ENCODE measurements around the gene PKM. TPM values are rescaled to one million over a fixed set of nuclear protein-coding genes. Genes with fewer than 3 reads are reported as not detected.

Gene PKM
- total RNA-seq (100 to 1,000 TPM; 202 to 203 TPM), total RNA-seq (214 to 3,145 (median 472) reads per million in 172 experiments)
- polyA plus RNA-seq (2013, experiment 1 of 2) = 395 TPM
- 405 TPM for polyA plus RNA-seq (2013, experiment 2 of 2)

- TF ChIP-seq, protein P1, sequence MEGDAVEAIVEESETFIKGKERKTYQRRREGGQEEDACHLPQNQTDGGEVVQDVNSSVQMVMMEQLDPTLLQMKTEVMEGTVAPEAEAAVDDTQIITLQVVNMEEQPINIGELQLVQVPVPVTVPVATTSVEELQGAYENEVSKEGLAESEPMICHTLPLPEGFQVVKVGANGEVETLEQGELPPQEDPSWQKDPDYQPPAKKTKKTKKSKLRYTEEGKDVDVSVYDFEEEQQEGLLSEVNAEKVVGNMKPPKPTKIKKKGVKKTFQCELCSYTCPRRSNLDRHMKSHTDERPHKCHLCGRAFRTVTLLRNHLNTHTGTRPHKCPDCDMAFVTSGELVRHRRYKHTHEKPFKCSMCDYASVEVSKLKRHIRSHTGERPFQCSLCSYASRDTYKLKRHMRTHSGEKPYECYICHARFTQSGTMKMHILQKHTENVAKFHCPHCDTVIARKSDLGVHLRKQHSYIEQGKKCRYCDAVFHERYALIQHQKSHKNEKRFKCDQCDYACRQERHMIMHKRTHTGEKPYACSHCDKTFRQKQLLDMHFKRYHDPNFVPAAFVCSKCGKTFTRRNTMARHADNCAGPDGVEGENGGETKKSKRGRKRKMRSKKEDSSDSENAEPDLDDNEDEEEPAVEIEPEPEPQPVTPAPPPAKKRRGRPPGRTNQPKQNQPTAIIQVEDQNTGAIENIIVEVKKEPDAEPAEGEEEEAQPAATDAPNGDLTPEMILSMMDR (IDR thresholded peaks at IDR 0.05) = no peak
- ATAC-seq (ENCODE audit: poor library complexity) (peak; percentile 32), DNase-seq (peak; percentile 80 to 98 (median 89))
- Histone ChIP-seq H3K4me1 (ENCODE audit: insufficient read depth, low read length) (peaks cover 52% of the 10 kb centered on the region), H3K4me3 (ENCODE audit: low read length) (peak within 1 kb of the TSS; percentile 96), H3K9me3 (ENCODE audit: control insufficient read depth in 1 of 2, insufficient read depth in 1 of 2, low read length in 2 of 2) (no peaks in the 10 kb centered on the region), H3K27me3 (ENCODE audit: control insufficient read depth in 1 of 2, insufficient read depth in 2 of 2, low read length in 2 of 2) (no peaks in the 10 kb centered on the region), H3K27ac (ENCODE audit: low read depth in 1 of 2, low read length in 2 of 2) (peak within 1 kb of the TSS; percentile 78 to 92), H3K36me3 (ENCODE audit: insufficient read depth, low read length) (no peaks in the 10 kb centered on the region)
- Mint-ChIP-seq H3K4me3 (peak within 1 kb of the TSS; percentile 98), H3K4me1 (ENCODE audit: low read depth) (peaks cover 57% of the 10 kb centered on the region), H3K27ac (peak within 1 kb of the TSS; percentile 93), H3K36me3 (ENCODE audit: low read depth) (peaks cover 23% of the 10 kb centered on the region), H3K9me3 (no peaks in the 10 kb centered on the region), H3K27me3 (no peaks in the 10 kb centered on the region)
- intact Hi-C loops (cut with DNase I, micrococcal nuclease) = loop anchor here in 1 of 2 experiments (1.0 to 5.0 kb wide), 4 partner anchors 41 to 456 kb away; partner anchors contain the start of genes ARIH1, BBS4, HIGD2B and MYO9A
- ChIA-PET CTCF (interaction anchor here (0.7 to 2.9 kb wide), 4 partner anchors 8 to 242 kb away, joined by 3 to 13 read pairs (median 4); no protein-coding TSS in a partner anchor), POLR2A (interaction anchor here (0.6 to 2.8 kb wide), 18 partner anchors 9 to 546 kb away, joined by 3 to 19 read pairs (median 4); partner anchors contain the start of genes BBS4, HEXA and HIGD2B)
Observed at GRCh38 chr15:72231066-72231832, at the start of gene PKM. Gene PKM (minus strand): TSS chr15:72231190. CDS start chr15:72219097, 12,093 bp downstream.

DNA sequence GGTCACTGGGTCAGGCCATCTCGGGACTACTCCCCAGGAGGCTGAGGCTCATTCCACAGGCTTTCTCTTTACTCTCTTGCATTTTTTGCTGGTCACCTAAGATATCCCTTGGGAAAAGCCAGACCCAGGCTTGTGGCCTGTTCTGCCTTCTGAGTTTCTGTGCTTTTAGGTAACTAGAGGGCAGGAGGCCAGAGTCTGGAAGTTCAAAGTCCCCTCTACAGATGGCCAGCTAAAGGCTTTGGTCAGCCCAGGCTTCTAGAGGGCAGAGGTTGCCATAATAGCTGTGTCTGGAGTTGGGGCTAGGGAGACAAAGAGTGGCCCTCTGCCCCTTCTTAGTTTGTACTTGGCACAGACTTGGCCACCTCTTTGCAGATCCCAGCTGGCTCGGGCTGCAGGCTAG is 49.8 kb upstream of the PKM start:
- Histone ChIP-seq H3K36me3 (ENCODE audit: insufficient read depth, low read length) (no peaks in the 10 kb centered on the region), H3K9me3 (ENCODE audit: control insufficient read depth in 1 of 2, insufficient read depth in 1 of 2, low read length in 2 of 2) (no peaks in the 10 kb centered on the region), H3K27ac (ENCODE audit: low read depth in 1 of 2, low read length in 2 of 2) (no peak overlapping the region), H3K27me3 (ENCODE audit: control insufficient read depth in 1 of 2, insufficient read depth in 2 of 2, low read length in 2 of 2) (no peaks in the 10 kb centered on the region), H3K4me1 (ENCODE audit: insufficient read depth, low read length) (no peaks in the 10 kb centered on the region), H3K4me3 (ENCODE audit: low read length) (no peak overlapping the region)
- Mint-ChIP-seq H3K36me3 (ENCODE audit: low read depth) (no peaks in the 10 kb centered on the region), H3K4me1 (ENCODE audit: low read depth) (peaks cover 5% of the 10 kb centered on the region), H3K27me3 (no peaks in the 10 kb centered on the region), H3K4me3 (no peak overlapping the region), H3K9me3 (no peaks in the 10 kb centered on the region), H3K27ac (no peak overlapping the region)
- POLR2A ChIA-PET = no interaction called here
- ATAC-seq (ENCODE audit: poor library complexity) (no peak), DNase-seq (no peak)
- intact Hi-C loops (cut with DNase I, micrococcal nuclease) = no loop called here
- TF ChIP-seq, protein P1 (IDR thresholded peaks at IDR 0.05) = no peak
- CTCF ChIA-PET = no interaction called here

DNA sequence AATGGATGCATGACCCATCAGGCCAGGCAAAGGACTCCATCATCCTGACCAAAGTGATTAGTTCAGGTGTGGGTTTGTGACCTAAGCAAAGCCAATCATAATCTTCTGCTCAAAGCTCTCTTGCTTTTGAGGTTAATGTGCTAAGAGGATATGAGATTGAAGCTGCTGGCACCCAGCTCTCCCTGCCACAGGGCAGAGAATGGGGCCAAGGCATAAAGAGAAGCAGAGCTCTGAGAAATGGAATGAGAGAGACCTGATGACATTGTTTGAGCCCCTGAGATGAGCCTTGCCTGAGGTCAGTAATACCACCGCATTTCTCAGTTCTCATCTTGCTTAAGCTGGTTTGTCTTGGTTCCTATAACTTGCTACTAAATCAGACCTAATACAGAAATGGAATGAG is 47.7 kb upstream of the PKM start:
- Mint-ChIP-seq H3K9me3 (no peaks in the 10 kb centered on the region), H3K36me3 (ENCODE audit: low read depth) (no peaks in the 10 kb centered on the region), H3K4me1 (ENCODE audit: low read depth) (peaks cover 11% of the 10 kb centered on the region), H3K4me3 (no peak overlapping the region), H3K27ac (no peak overlapping the region), H3K27me3 (no peaks in the 10 kb centered on the region)
- no peaks in the 10 kb centered on the region for H3K9me3 ChIP-seq (ENCODE audit: control insufficient read depth in 1 of 2, insufficient read depth in 1 of 2, low read length in 2 of 2)
- TF ChIP-seq, protein P1 (IDR thresholded peaks at IDR 0.05) = no peak
- H3K27ac ChIP-seq (ENCODE audit: low read depth in 1 of 2, low read length in 2 of 2) = no peak overlapping the region
- no peaks in the 10 kb centered on the region for H3K36me3 ChIP-seq (ENCODE audit: insufficient read depth, low read length)
- intact Hi-C loops (cut with DNase I, micrococcal nuclease) = loop anchor here (10.0 kb wide), 2 partner anchors 96 to 1356 kb away; partner anchors contain the start of genes HEXA (in 1 of the 2) and NPTN (in 1 of the 2)
- H3K4me1 ChIP-seq (ENCODE audit: insufficient read depth, low read length) = peaks cover under 1% of the 10 kb centered on the region
- no peak for DNase-seq
- CTCF ChIA-PET = no interaction called here
- no peaks in the 10 kb centered on the region for H3K27me3 ChIP-seq (ENCODE audit: control insufficient read depth in 1 of 2, insufficient read depth in 2 of 2, low read length in 2 of 2)
- no peak overlapping the region for H3K4me3 ChIP-seq (ENCODE audit: low read length)
- ATAC-seq (ENCODE audit: poor library complexity) = no peak
- POLR2A ChIA-PET = no interaction called here

All from CD4-positive, alpha-beta T cell (primary cell).